ENCODE data around the gene AQP12A. TPM values are rescaled to one million over a fixed set of nuclear protein-coding genes. Genes with fewer than 3 reads are reported as not detected.

Gene AQP12A
- polyA plus RNA-seq, 1 experiment: not detected

DNA sequence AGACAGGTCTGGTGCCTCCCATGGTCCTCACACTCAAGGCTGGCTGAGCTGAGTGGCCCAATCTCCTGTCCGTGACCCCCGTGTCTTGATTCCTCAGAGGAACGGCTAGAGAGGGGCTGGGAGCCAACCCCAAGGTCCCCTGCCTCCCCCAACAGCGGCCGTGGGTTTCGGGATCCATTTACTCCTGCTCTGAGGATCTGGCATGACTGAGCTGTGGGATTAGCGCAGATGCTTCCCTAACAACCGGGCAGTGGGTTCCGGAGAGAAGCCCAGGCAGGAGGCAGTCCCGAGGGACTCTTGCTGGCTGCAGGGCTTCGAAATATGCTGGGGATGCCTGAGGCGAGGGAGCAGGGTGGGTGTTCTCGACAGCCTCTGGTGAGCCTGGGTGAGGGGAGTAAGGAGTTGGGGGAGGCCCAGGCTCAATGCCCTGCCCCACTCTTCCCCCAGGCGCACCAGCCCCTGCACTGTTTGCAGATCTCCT is 47.5 kb upstream of the AQP12A start:
- H3K36me3 ChIP-seq (ENCODE audit: control insufficient read depth, insufficient read depth, low read length): no peaks in the 10 kb centered on the region
- no peak overlapping the region for H3K4me3 ChIP-seq (ENCODE audit: low read depth, low read length)
- ChIA-PET CTCF (interaction anchor here (0.7 kb wide), 1 partner anchor 56 kb away, joined by 3 read pairs; no protein-coding TSS in a partner anchor), POLR2A (no interaction called here)
- no peak for DNase-seq (ENCODE audit: low read depth)
- TF ChIP-seq, protein P1, sequence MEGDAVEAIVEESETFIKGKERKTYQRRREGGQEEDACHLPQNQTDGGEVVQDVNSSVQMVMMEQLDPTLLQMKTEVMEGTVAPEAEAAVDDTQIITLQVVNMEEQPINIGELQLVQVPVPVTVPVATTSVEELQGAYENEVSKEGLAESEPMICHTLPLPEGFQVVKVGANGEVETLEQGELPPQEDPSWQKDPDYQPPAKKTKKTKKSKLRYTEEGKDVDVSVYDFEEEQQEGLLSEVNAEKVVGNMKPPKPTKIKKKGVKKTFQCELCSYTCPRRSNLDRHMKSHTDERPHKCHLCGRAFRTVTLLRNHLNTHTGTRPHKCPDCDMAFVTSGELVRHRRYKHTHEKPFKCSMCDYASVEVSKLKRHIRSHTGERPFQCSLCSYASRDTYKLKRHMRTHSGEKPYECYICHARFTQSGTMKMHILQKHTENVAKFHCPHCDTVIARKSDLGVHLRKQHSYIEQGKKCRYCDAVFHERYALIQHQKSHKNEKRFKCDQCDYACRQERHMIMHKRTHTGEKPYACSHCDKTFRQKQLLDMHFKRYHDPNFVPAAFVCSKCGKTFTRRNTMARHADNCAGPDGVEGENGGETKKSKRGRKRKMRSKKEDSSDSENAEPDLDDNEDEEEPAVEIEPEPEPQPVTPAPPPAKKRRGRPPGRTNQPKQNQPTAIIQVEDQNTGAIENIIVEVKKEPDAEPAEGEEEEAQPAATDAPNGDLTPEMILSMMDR (IDR thresholded peaks at IDR 0.05; ENCODE audit: insufficient read depth, low read depth, low read length): no peak
- peaks cover 22% of the 10 kb centered on the region for H3K27me3 ChIP-seq (ENCODE audit: control insufficient read depth, insufficient read depth, low read length)

DNA sequence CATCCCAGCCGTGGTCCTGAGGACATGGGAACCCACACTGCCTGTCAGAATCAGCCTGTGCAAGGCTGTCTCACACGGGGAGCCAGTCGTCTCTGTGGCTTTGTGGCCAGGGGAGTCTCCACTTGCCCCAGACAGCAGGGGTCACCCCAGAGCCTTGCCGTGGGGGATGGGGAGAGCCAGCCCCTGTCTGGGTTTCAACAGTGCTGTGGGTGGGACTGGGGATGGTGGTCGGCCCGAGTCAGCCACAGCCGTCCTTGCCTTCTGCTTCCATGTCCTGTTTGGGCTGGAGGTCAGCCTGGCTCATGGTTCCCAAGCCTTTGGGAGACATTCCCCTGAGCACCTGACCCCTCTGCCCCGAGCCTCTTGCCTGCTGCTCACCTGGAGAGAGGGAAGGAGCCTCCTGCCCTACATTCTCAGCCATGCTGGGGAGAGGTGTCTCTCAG is 46.8 kb upstream of the AQP12A start:
- no peak for DNase-seq (ENCODE audit: low read depth)
- H3K27me3 ChIP-seq (ENCODE audit: control insufficient read depth, insufficient read depth, low read length): peaks cover 18% of the 10 kb centered on the region
- TF ChIP-seq, protein P1 (IDR thresholded peaks at IDR 0.05; ENCODE audit: insufficient read depth, low read depth, low read length): no peak
- no peak overlapping the region for H3K4me3 ChIP-seq (ENCODE audit: low read depth, low read length)
- CTCF ChIA-PET: interaction anchor here (0.7 kb wide), 1 partner anchor 57 kb away, joined by 3 read pairs; no protein-coding TSS in a partner anchor
- POLR2A ChIA-PET: no interaction called here
- H3K36me3 ChIP-seq (ENCODE audit: control insufficient read depth, insufficient read depth, low read length): no peaks in the 10 kb centered on the region

DNA sequence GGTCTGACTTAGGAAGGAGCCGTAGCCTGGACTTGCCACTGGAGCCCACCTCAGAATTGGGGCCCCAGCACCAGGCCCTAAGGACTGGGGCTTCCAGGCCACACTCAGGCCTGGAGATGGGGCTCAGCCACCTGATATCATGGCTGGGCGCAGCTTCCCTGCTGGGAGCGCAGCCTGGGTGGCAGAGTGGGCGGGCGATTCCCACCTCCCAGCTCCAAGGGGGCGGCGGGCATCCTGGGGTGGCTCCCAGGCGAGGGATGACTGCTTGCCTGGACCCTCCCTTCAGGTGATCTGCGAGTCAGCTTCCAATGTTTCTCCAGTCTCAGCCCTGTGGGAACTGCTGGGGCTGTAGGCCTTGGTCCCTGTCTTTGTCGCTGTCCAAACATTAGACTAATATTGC is 46.3 kb upstream of the AQP12A start:
- CTCF ChIA-PET: no interaction called here
- no peaks in the 10 kb centered on the region for H3K36me3 ChIP-seq (ENCODE audit: control insufficient read depth, insufficient read depth, low read length)
- POLR2A ChIA-PET: no interaction called here
- no peak overlapping the region for H3K4me3 ChIP-seq (ENCODE audit: low read depth, low read length)
- TF ChIP-seq, protein P1 (IDR thresholded peaks at IDR 0.05; ENCODE audit: insufficient read depth, low read depth, low read length): no peak
- peaks cover 18% of the 10 kb centered on the region for H3K27me3 ChIP-seq (ENCODE audit: control insufficient read depth, insufficient read depth, low read length)
- DNase-seq (ENCODE audit: low read depth): no peak

DNA sequence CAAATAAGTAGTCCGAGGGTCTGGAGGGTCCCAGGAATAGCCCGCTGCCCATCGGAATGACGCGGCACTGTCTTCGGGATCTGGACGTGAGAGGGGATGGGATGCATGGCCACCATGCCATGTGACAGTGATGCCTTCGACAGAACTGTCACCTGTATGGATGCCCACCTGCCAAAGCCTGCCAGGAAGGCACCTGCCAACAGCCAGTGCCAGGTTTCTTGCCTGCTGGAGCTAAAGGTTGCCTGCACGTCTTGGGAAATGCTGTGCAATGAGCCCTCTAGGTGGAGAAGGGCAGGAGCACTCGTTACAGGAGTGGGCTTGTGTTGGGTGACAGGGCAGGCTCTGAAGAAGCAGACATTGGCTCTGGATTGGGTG is 45.9 kb upstream of the AQP12A start:
- H3K27me3 ChIP-seq (ENCODE audit: control insufficient read depth, insufficient read depth, low read length): peaks cover 18% of the 10 kb centered on the region
- H3K4me3 ChIP-seq (ENCODE audit: low read depth, low read length): no peak overlapping the region
- TF ChIP-seq, protein P1 (IDR thresholded peaks at IDR 0.05; ENCODE audit: insufficient read depth, low read depth, low read length): no peak
- DNase-seq (ENCODE audit: low read depth): no peak
- ChIA-PET POLR2A (no interaction called here), CTCF (no interaction called here)
- no peaks in the 10 kb centered on the region for H3K36me3 ChIP-seq (ENCODE audit: control insufficient read depth, insufficient read depth, low read length)

DNA sequence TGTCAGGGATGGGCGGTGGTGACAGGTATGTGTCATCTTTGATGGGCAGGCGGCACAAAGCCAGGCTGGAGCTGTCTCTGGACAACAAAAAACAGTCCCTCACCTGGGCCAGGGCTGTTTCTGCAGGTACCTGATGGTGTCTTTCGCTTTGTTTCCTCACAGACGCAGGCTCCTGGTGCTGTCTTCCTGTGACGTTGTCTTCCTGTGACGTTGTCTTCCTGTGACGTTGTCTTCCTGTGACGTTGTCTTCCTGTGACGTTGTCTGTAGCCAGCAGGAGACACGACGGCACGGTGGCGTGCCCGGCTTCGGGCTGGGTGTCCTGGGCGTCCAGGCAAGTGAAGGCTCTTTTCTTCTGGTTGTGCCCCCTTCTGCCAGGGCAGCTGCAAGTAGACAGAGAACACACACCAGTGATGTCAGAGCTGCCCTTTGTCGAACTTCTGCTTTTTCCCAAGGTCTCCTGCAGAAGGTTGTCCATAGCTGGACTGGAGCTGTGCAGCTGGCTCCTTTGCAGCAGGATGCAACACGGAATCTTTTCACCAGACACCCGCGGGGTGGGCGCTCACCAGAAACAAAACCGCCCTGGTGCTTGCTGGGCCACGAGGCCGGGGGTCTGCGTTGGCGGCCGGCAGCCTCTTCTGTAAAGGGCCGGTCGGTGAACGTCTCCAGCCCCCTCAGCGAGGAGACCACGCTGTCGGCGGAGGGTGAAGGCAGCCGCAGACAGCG is 45.3 kb upstream of the AQP12A start:
- no peak overlapping the region for H3K4me3 ChIP-seq (ENCODE audit: low read depth, low read length)
- POLR2A ChIA-PET: no interaction called here
- TF ChIP-seq, protein P1 (IDR thresholded peaks at IDR 0.05; ENCODE audit: insufficient read depth, low read depth, low read length): no peak
- CTCF ChIA-PET: no interaction called here
- no peak for DNase-seq (ENCODE audit: low read depth)
- peaks cover 20% of the 10 kb centered on the region for H3K27me3 ChIP-seq (ENCODE audit: control insufficient read depth, insufficient read depth, low read length)
- H3K36me3 ChIP-seq (ENCODE audit: control insufficient read depth, insufficient read depth, low read length): no peaks in the 10 kb centered on the region

All from BJ (cell line).